K562 (cell line): ENCODE measurements around the gene EXOC7. TPM values are rescaled to one million over a fixed set of nuclear protein-coding genes. Genes with fewer than 3 reads are reported as not detected.

ENCODE experiments used
- ATAC-seq: fragments of 200-7000 bp; cut with Tn5 transposase; 3 replicates; pipeline ENCODE4 v1.9.1; 2020; ENCODE audit warnings: moderate library complexity
- BruUV-seq: library from RNA; stranded (reverse); fragments of 400-500 nt; replicated peaks from 2 replicates; lab custom pipeline; 2021; lab: Mats Ljungman, UMichigan
- CTCF ChIA-PET: fragments of 300-600 bp; formaldehyde crosslinking; extraction: SDS; loops from one replicate; lab custom pipeline; 2021; ENCODE audit warnings: low intra/inter-chr PET ratio; lab: Yijun Ruan, JAX
- POLR2A ChIA-PET: fragments of 300-600, 350-650 bp; sonication (Branson Sonifier 250); formaldehyde crosslinking; extraction: SDS; loops from one replicate; lab custom pipeline; 2021; ENCODE audit warnings: antibody characterized with exemption, inconsistent platforms; lab: Yijun Ruan, JAX
- DNase-seq, 4 experiments: peaks; one replicate each; pipeline versions ENCODE4 v3.0.0 to v3.0.0-alpha.2; 2011 to 2018; ENCODE audit warnings: low spot score in 3 of 4, mixed read lengths in 3 of 4; ENCODE audit errors: extremely low read depth in 1 of 4
- FAIRE-seq: peaks from 2 replicates; lab custom pipeline; 2011; peaks lifted over from hg19 to GRCh38; lab: Jason Lieb, UNC
- H2AFZ ChIP-seq: 2 replicates; pipeline ENCODE4 v1.6.0; 2011; ENCODE audit warnings: low read depth, low read length, control low read depth, inconsistent platforms
- H3K27ac ChIP-seq: fragments of 200-600 bp; 3 replicates; pipeline ENCODE4 v1.8.0; 2011; ENCODE audit warnings: low read depth, mild to moderate bottlenecking, control low read depth, inconsistent platforms, low read length, moderate library complexity, mixed read lengths; ENCODE audit errors: extremely low read depth
- H3K27me3 ChIP-seq, 2 experiments: fragments of 300-600 bp in 1 of 2; 2 replicates in 1 of 2; 3 replicates in 1 of 2; pipeline versions ENCODE4 v1.6.0 to v1.8.0; 2011; ENCODE audit warnings: inconsistent platforms in 2 of 2, low read length in 2 of 2, mild to moderate bottlenecking in 1 of 2, mixed read lengths in 1 of 2, moderate library complexity in 1 of 2; ENCODE audit not compliant: control insufficient read depth in 2 of 2, insufficient read depth in 2 of 2
- H3K36me3 ChIP-seq: fragments of 300-600 bp; 3 replicates; pipeline ENCODE4 v1.8.0; 2011; ENCODE audit warnings: mild to moderate bottlenecking, low read length, inconsistent platforms; ENCODE audit not compliant: control insufficient read depth, insufficient read depth
- H3K4me1 ChIP-seq, 2 experiments: fragments of 200-600 bp in 1 of 2; replicated peaks in 1 of 2; 2 replicates in 1 of 2; 3 replicates in 1 of 2; pipeline versions ENCODE4 v1.5.1 to v1.8.0; 2011; ENCODE audit warnings: inconsistent platforms in 2 of 2, low read length in 2 of 2, mild to moderate bottlenecking in 1 of 2, mixed read lengths in 1 of 2, moderate library complexity in 1 of 2; ENCODE audit not compliant: control insufficient read depth in 2 of 2, insufficient read depth in 2 of 2
- H3K4me2 ChIP-seq: 2 replicates; pipeline ENCODE4 v1.6.1; 2011; ENCODE audit warnings: low read length, control low read depth, inconsistent platforms, mixed read lengths; ENCODE audit not compliant: insufficient read depth
- H3K4me3 ChIP-seq: fragments of 200-600 bp; sonication (generic), shearing (Covaris generic); 2 replicates; pipeline ENCODE4 v1.5.1; 2016; ENCODE audit warnings: control low read depth, inconsistent platforms
- H3K79me2 ChIP-seq: fragments of 200-600 bp; 3 replicates; pipeline ENCODE4 v1.8.0; 2011; ENCODE audit warnings: low read length, inconsistent platforms; ENCODE audit not compliant: control insufficient read depth, insufficient read depth
- H3K9ac ChIP-seq, 2 experiments: 2 replicates each; pipeline versions ENCODE4 v1.6.0 to v1.6.1; 2011; ENCODE audit warnings: low read depth in 2 of 2, low read length in 2 of 2, control low read depth in 1 of 2, inconsistent platforms in 1 of 2, mild to moderate bottlenecking in 1 of 2, mixed read lengths in 1 of 2; ENCODE audit not compliant: insufficient read depth in 1 of 2
- H3K9me1 ChIP-seq: one replicate; pipeline ENCODE4 v1.6.0; 2011; ENCODE audit warnings: inconsistent platforms, mild to moderate bottlenecking, low read length, moderate library complexity; ENCODE audit not compliant: control insufficient read depth, insufficient read depth
- H3K9me3 ChIP-seq: replicated peaks from 2 replicates; pipeline ENCODE4 v1.5.1; 2011; ENCODE audit warnings: low read depth, low read length, inconsistent platforms; ENCODE audit not compliant: control insufficient read depth, insufficient read depth
- H4K20me1 ChIP-seq: replicated peaks from 2 replicates; pipeline ENCODE4 v1.6.1; 2011; ENCODE audit warnings: low read length, inconsistent platforms, mixed read lengths; ENCODE audit not compliant: control insufficient read depth, insufficient read depth
- FOSL1 ChIP-seq: fragments of 200-800 bp; sonication (Bioruptor generic); conservative IDR thresholded peaks from 2 replicates; pipeline ENCODE4 v1.6.1; 2016; ENCODE audit warnings: missing genetic modification characterization, missing compliant biosample characterization
- GATAD2B ChIP-seq: fragments of 450-650 bp; IDR thresholded peaks from 2 replicates; pipeline ENCODE4 v1.6.1; 2017; ENCODE audit warnings: mild to moderate bottlenecking, borderline replicate concordance
- HCFC1 ChIP-seq: IDR thresholded peaks from 2 replicates; pipeline ENCODE4 v1.6.1; 2012; ENCODE audit warnings: low read depth, low read length, improper control_type of control experiment
- MEF2A ChIP-seq: IDR thresholded peaks from 2 replicates; pipeline ENCODE4 v1.6.1; 2011; ENCODE audit warnings: low read depth, mild to moderate bottlenecking, low read length, moderate library complexity; ENCODE audit not compliant: control insufficient read depth
- POLR2A ChIP-seq: fragments of 450-650 bp; conservative IDR thresholded peaks from 2 replicates; pipeline ENCODE4 v1.6.1; 2016
- RBM22 ChIP-seq: fragments of 200-400 bp; formaldehyde crosslinking; IDR thresholded peaks from 2 replicates; pipeline ENCODE4 v1.6.1; 2018; ENCODE audit warnings: low read length, low read depth; ENCODE audit not compliant: poor library complexity, severe bottlenecking
- SIN3B ChIP-seq: fragments of 450-650 bp; IDR thresholded peaks from 2 replicates; pipeline ENCODE4 v1.6.1; 2017; ENCODE audit warnings: low read depth, mild to moderate bottlenecking, moderate library complexity
- SNRNP70 ChIP-seq: fragments of 200-400 bp; formaldehyde crosslinking; optimal IDR thresholded peaks from 2 replicates; pipeline ENCODE3; 2017; ENCODE audit warnings: low read depth, low read length
- ZNF184 ChIP-seq: sonication (generic); formaldehyde crosslinking; IDR thresholded peaks from 2 replicates; pipeline ENCODE4 v1.5.0; 2020; ENCODE audit warnings: missing genetic modification reagents
- WGBS: fragments of 100-300 bp; shearing (Covaris generic); methylation state at CpG from one replicate; pipeline ENCODE4 v1.1.6; 2016; ENCODE audit warnings: low coverage, mixed read lengths; ENCODE audit not compliant: insufficient coverage; ENCODE audit errors: missing lambda C conversion rate; 5-methylcytosine and 5-hydroxymethylcytosine counted together
- in situ Hi-C: fragments of 300-500 bp; cut with MboI; formaldehyde crosslinking; loops from 4 replicates; pipeline ENCODE4 v1.15.0; 2018; ENCODE audit warnings: inconsistent platforms, mixed read lengths
- intact Hi-C: fragments of 100-400 bp; cut with micrococcal nuclease; formaldehyde crosslinking; loops from 2 replicates; pipeline ENCODE4 v1.14.2; 2022
- polyA plus RNA-seq, 8 experiments: library from polyadenylated mRNA; depleted of rRNA in 4 of 8; stranded (reverse) in 5 of 8; unstranded in 3 of 8; fragments of >200 nt; fragmentation: Nextera tagmentation in 2 of 8; fragmentation: Illumina TruSeq in 1 of 8; extraction: Ambion mirVana in 2 of 8; extraction: Trizol in 1 of 8; gene quantifications; 2 replicates each; pipeline versions ENCODE4 v1.2.1 to v1.2.3, GENCODE V29; 2011 to 2014; ENCODE audit warnings: inconsistent platforms in 1 of 8, missing spikeins in 1 of 8
- total RNA-seq, 7 experiments: library from RNA; depleted of rRNA in 6 of 7; stranded (reverse); fragments of >200 nt in 6 of 7; fragmentation: Illumina TruSeq in 2 of 7; extraction: Trizol in 2 of 7; gene quantifications; 2 replicates each; pipeline versions ENCODE4 v1.2.1 to v1.2.3, GENCODE V29; 2011 to 2021; ENCODE audit warnings: low replicate concordance in 1 of 7
- TF ChIP-seq, protein P1 (sequence below): fragments of 250-450 bp; sonication (Bioruptor Pico); IDR thresholded peaks from 2 replicates; pipeline ENCODE4 v1.4.0; 2020; ENCODE audit warnings: borderline replicate concordance

EXOC7 gene
- total and polyA plus RNA-seq, 9 of the 15 experiments (the other 6 are each of a cell fraction or from before 2014, with no cell fraction given): 18.6 to 57.0 (median 35.0) TPM

DNA sequence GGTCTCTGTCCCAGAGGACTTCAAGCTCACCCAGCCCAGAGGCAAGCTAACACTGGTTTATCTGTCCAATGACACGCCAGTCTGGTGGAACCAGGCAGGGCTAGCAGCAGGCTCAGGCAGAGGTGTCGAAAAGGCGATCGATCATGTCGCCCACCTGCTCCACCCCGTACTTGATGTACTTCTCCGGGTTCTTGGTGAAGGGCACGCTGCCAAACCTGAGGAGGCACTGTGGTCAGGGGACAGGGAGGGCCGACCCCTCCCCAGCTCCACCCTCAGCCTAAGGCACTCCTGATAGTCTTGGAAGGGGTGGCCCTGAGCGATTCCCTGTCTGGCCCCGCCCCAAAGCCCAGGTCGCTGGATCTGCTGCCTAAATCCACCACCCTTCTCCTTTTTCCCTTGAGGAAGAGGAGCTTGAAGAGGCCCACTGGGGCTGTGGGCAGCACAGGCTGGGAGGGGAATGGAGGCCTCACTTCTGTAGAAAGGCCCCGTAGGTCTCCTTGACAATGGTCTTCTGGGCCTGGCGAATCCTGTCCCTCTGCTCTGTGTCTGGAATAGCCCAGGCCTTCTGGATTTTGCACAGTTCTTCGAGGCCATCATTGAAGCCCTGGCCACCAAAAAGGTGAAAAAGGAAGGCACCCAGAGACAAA, 19.9 kb downstream of the EXOC7 start:
- TF ChIP-seq ZNF184: no peak
- no peak for TF ChIP-seq SIN3B
- no peak for TF ChIP-seq POLR2A
- no peak for TF ChIP-seq GATAD2B
- TF ChIP-seq, protein P1, sequence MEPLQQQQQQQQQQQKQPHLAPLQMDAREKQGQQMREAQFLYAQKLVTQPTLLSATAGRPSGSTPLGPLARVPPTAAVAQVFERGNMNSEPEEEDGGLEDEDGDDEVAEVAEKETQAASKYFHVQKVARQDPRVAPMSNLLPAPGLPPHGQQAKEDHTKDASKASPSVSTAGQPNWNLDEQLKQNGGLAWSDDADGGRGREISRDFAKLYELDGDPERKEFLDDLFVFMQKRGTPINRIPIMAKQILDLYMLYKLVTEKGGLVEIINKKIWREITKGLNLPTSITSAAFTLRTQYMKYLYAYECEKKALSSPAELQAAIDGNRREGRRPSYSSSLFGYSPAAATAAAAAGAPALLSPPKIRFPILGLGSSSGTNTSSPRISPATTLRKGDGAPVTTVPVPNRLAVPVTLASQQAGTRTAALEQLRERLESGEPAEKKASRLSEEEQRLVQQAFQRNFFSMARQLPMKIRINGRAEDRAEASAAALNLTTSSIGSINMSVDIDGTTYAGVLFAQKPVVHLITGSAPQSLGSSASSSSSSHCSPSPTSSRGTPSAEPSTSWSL (CRISPR knock-in tag): no peak
- no peak for TF ChIP-seq FOSL1 (tag)
- TF ChIP-seq MEF2A: no peak
- no peak for TF ChIP-seq HCFC1
- TF ChIP-seq SNRNP70: no peak
- TF ChIP-seq RBM22: no peak

More for the DNA sequence above, 19.9 kb downstream of the EXOC7 start:
- Histone ChIP-seq H3K4me2 (no peak overlapping the region), H3K79me2 (no peaks in the 10 kb centered on the region), H3K27me3 (peaks cover 6 to 13% of the 10 kb centered on the region in 2 experiments; a peak in 4 of 5 replicates), H3K36me3 (peaks cover 56% of the 10 kb centered on the region; the same call in 2 of the 3 replicates), H3K27ac (no peak overlapping the region), H3K9ac (peak overlapping the region in 1 of 2 experiments; percentile 82; a peak in 2 of 4 replicates), H4K20me1 (peaks cover 9% of the 10 kb centered on the region; the same call in 1 of the 2 replicates), H2AFZ (no peak overlapping the region), H3K9me3 (no peaks in the 10 kb centered on the region), H3K4me1 (peaks cover 0 to 37% of the 10 kb centered on the region in 2 experiments; a peak in 2 of 5 replicates), H3K9me1 (peaks cover 4% of the 10 kb centered on the region), H3K4me3 (no peak overlapping the region)
- intact Hi-C loops: no loop called here
- no TSS peak for BruUV-seq
- DNase-seq (no peak), ATAC-seq (no peak), FAIRE-seq (no peak)
- in situ Hi-C loops: no loop called here
- 87% methylated on average over 13 of the region's 15 CpGs for WGBS
- POLR2A ChIA-PET: interaction anchor here (0.9 to 1.1 kb wide), 2 partner anchors 10 to 12 kb away, joined by 3 to 5 read pairs; partner anchors contain the start of gene SRP68
- CTCF ChIA-PET: interaction anchor here (0.5 kb wide), 1 partner anchor 539 kb away, joined by 4 read pairs; no protein-coding TSS in a partner anchor
